RWPE2 (cell line): ENCODE data around the gene BAHCC1.

Experiments used
- ATAC-seq: fragments of 200-7000 bp; cut with Tn5 transposase; 3 replicates; pipeline ENCODE4 v1.9.1; 2021; ENCODE audit warnings: low read depth
- DNase-seq: peaks from one replicate; pipeline ENCODE4 v3.0.0-alpha.2; 2020; ENCODE audit warnings: low spot score
- H3K27ac ChIP-seq: fragments of 450-650 bp; 2 replicates; pipeline ENCODE4 v1.5.1; 2017; ENCODE audit warnings: mild to moderate bottlenecking; ENCODE audit not compliant: poor library complexity, severe bottlenecking
- H3K27me3 ChIP-seq: fragments of 250-450 bp; sonication (Bioruptor Pico); 2 replicates; pipeline ENCODE4 v1.5.1; 2021; ENCODE audit warnings: mild to moderate bottlenecking, moderate library complexity; ENCODE audit not compliant: insufficient read depth, poor library complexity, severe bottlenecking
- H3K36me3 ChIP-seq: fragments of 250-450 bp; sonication (Bioruptor Pico); 2 replicates; pipeline ENCODE4 v1.5.1; 2020; ENCODE audit warnings: low read depth, mild to moderate bottlenecking, moderate library complexity
- H3K4me1 ChIP-seq: fragments of 250-450 bp; sonication (Bioruptor Pico); 2 replicates; pipeline ENCODE4 v1.5.1; 2021; ENCODE audit warnings: mild to moderate bottlenecking, moderate library complexity; ENCODE audit not compliant: insufficient read depth, poor library complexity, severe bottlenecking
- H3K4me3 ChIP-seq: fragments of 250-450 bp; sonication (Bioruptor Pico); 2 replicates; pipeline ENCODE4 v1.5.1; 2021; ENCODE audit warnings: mild to moderate bottlenecking, moderate library complexity; ENCODE audit not compliant: severe bottlenecking
- H3K9me3 ChIP-seq: fragments of 250-450 bp; sonication (Bioruptor Pico); 2 replicates; pipeline ENCODE4 v1.5.1; 2021; ENCODE audit warnings: mild to moderate bottlenecking, moderate library complexity; ENCODE audit not compliant: severe bottlenecking
- TF ChIP-seq, protein P1 (sequence below): fragments of 450-650 bp; IDR thresholded peaks from one replicate; pipeline ENCODE4 v1.5.1; 2017; ENCODE audit warnings: mild to moderate bottlenecking, moderate library complexity; ENCODE audit not compliant: poor library complexity, severe bottlenecking

The BAHCC1 gene

DNA sequence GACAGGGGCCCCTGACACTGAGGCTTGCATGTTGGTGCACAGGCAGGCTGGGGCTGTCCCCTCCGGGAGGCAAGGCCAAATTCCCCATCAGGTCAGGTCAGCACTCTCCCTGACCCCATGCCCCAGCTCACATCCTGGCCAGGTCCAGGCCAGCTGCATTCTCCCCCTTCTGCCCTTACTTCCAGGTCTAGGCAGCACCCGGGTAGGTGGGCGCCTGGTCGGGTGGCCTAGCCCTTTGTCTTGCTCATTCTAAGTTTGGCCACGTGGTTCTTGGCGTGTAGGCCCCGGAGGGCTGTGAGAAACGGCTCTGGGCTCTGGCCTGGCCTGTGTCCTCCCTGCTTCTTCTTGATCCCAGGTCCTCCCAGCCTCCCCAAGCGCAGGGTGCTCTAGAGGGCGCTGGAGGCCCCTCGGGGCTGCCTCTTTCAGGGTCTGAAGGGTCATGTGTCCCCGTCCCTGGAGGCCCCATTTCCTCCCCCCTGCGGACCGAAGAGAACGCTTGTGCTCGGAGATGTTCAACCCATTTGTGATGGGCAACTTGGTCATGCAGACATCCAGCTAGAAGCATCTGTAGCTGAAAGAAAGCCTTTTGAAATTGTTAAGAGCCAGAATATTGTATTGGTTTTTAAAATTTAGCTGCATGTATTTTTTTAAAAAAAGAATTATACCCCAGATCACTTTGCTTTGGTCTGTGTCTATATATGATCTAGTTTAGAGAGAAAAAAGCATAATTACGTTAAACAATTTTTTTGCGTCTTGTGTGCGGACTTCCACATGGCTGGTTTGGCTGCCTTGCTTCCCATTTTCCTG, 6.7 kb downstream of the BAHCC1 start:
- peaks cover 8% of the 10 kb centered on the region; the same call in 1 of the 2 replicates for H3K36me3 ChIP-seq
- no peaks in the 10 kb centered on the region for H3K4me1 ChIP-seq
- no peak overlapping the region for H3K4me3 ChIP-seq
- ATAC-seq, result no peak
- H3K9me3 ChIP-seq, result no peaks in the 10 kb centered on the region
- no peak overlapping the region for H3K27ac ChIP-seq
- TF ChIP-seq, protein P1, sequence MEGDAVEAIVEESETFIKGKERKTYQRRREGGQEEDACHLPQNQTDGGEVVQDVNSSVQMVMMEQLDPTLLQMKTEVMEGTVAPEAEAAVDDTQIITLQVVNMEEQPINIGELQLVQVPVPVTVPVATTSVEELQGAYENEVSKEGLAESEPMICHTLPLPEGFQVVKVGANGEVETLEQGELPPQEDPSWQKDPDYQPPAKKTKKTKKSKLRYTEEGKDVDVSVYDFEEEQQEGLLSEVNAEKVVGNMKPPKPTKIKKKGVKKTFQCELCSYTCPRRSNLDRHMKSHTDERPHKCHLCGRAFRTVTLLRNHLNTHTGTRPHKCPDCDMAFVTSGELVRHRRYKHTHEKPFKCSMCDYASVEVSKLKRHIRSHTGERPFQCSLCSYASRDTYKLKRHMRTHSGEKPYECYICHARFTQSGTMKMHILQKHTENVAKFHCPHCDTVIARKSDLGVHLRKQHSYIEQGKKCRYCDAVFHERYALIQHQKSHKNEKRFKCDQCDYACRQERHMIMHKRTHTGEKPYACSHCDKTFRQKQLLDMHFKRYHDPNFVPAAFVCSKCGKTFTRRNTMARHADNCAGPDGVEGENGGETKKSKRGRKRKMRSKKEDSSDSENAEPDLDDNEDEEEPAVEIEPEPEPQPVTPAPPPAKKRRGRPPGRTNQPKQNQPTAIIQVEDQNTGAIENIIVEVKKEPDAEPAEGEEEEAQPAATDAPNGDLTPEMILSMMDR, result peak; percentile 46
- H3K27me3 ChIP-seq, result no peaks in the 10 kb centered on the region
- no peak for DNase-seq

DNA sequence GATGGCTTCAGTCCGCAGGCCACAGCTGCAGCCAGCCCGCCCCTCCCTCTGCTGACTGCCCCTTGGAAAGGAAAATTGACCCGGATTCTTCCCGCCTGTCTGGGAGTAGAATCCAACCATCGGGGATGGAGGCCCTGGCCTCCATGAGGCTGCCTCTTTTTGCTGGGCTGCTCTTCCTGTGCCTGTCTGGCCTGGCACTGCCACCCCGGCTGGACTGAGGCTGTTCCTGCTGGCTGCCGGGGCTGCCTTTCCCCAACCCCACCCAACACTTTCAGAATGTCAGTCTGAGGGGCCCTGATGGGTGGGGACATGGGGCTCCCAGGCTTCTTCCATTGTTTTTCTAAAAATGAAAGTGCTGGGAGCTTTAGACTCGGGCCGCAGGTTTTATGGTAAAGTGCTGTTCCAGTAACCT, 7.3 kb downstream of the BAHCC1 start:
- DNase-seq (no peak), ATAC-seq (no peak)
- TF ChIP-seq, protein P1, result no peak
- H3K9me3 ChIP-seq, result no peaks in the 10 kb centered on the region
- H3K36me3 ChIP-seq, result peaks cover 8% of the 10 kb centered on the region; the same call in 1 of the 2 replicates
- no peaks in the 10 kb centered on the region for H3K4me1 ChIP-seq
- no peaks in the 10 kb centered on the region for H3K27me3 ChIP-seq
- no peak overlapping the region for H3K4me3 ChIP-seq
- H3K27ac ChIP-seq, result no peak overlapping the region

DNA sequence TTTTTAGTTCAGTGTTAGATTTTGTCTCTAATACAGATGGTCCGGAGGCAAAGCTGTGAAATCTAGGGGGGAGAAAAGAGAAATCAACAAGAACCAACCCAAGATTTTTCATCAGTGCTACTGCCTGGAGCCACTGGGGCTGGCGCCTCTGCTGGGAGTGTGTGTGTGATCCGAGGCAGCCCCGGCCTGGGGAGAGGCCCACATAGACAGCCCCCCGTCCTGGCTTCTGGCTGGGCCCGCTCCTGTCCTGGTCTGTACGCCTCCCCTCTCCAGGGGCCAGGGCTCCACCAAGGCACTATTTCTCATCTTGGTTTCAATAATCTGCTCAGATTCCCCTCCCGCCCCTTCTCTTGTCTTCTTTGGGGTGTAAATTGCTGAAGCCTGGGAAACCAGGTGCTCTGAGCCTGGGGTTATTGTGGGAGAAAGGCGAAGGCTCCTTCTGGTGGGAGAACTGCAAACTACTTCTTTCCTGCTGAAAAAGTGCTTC, 7.8 kb downstream of the BAHCC1 start:
- Histone ChIP-seq H3K4me1 (no peaks in the 10 kb centered on the region), H3K36me3 (peaks cover 8% of the 10 kb centered on the region; the same call in 1 of the 2 replicates), H3K27me3 (no peaks in the 10 kb centered on the region), H3K27ac (no peak overlapping the region), H3K9me3 (no peaks in the 10 kb centered on the region), H3K4me3 (no peak overlapping the region)
- DNase-seq, result no peak
- TF ChIP-seq, protein P1, result peak; percentile 14
- ATAC-seq, result no peak

DNA sequence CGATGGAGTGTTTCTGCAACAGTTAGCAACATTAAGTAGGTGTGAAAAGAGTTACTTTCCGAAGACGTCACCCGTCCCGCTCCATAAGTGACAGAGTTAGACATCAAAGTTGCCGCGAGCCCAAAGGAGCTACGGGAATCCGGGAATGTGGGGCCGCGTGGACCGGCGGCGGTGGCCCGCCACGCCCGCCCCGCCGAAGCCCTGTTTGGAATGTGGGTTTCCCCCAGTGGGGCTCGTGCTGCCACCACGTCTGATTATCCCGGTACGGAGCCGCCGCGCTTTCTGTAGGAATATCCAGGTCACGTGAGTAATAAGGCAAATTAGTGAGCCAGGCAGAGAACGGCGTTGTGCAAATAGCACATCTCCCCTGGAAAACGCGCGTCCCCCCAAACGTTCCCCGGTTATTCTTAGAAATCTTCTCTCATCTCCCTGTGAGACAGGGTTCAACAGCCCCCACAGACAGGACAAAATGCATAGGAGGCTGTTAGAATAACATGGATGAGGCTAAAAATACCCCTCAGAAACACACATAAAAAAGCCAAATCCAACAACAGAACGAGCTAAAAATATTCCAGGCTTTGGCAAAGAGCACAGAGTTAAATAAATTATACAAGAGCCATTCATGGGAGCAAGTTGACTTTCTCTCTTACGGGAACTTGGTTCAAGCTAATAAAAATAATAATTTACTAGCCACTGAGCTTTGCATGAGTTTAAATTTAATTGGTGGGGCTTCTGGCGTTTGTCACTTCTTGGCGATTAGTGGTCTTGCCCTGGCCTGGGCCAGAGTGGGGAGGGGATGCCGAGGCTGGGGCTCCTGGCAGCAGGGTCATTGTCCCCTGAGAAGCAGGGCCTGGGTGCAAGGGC, 8.6 kb downstream of the BAHCC1 start:
- Histone ChIP-seq H3K27ac (no peak overlapping the region), H3K27me3 (no peaks in the 10 kb centered on the region), H3K36me3 (peaks cover 8% of the 10 kb centered on the region; the same call in 1 of the 2 replicates), H3K9me3 (no peaks in the 10 kb centered on the region), H3K4me3 (no peak overlapping the region), H3K4me1 (no peaks in the 10 kb centered on the region)
- ATAC-seq (no peak), DNase-seq (no peak)
- TF ChIP-seq, protein P1, result no peak
